Stimulated activated naive CD8-positive, alpha-beta T cell treated with anti-CD3 and anti-CD28 coated beads, Interleukin-15, Interleukin-2, amounts not matched to agents 100 ng/mL and 50 ng/mL, for 24 hours (primary cell): Measurements from ENCODE around the gene ACVR1C.

ENCODE experiments used
- H3K27ac Mint-ChIP-seq: one replicate; pipeline ENCODE4 v1.8.0; 2021; ENCODE audit warnings: mild to moderate bottlenecking, mixed read lengths
- H3K27me3 Mint-ChIP-seq: one replicate; pipeline ENCODE4 v1.8.0; 2021; ENCODE audit warnings: mixed read lengths
- H3K36me3 Mint-ChIP-seq: one replicate; pipeline ENCODE4 v1.8.0; 2021; ENCODE audit warnings: low read depth, mixed read lengths
- H3K4me1 Mint-ChIP-seq: one replicate; pipeline ENCODE4 v1.8.0; 2021; ENCODE audit warnings: low read depth, mixed read lengths
- H3K4me3 Mint-ChIP-seq: one replicate; pipeline ENCODE4 v1.8.0; 2021; ENCODE audit warnings: mild to moderate bottlenecking, mixed read lengths
- H3K9me3 Mint-ChIP-seq: one replicate; pipeline ENCODE4 v1.8.0; 2021; ENCODE audit warnings: mixed read lengths

ACVR1C gene

GRCh38 chr2:157628477-157629415 is at the start of gene ACVR1C:
TSS of gene ACVR1C (minus strand) at chr2:157628864. CDS start at chr2:157628644, 220 bp downstream.
- Mint-ChIP-seq H3K9me3 (no peaks in the 10 kb centered on the region), H3K27me3 (peaks cover 8% of the 10 kb centered on the region)

GRCh38 chr2:157677941-157678340 is 49.3 kb upstream of the ACVR1C start:
- Mint-ChIP-seq H3K27ac (no peak overlapping the region), H3K36me3 (no peaks in the 10 kb centered on the region), H3K4me3 (no peak overlapping the region), H3K4me1 (no peaks in the 10 kb centered on the region), H3K9me3 (no peaks in the 10 kb centered on the region), H3K27me3 (no peaks in the 10 kb centered on the region)

More at GRCh38 chr2:157628477-157629415, at the start of gene ACVR1C:
- peak within 1 kb of the TSS; percentile 85 for H3K4me3 Mint-ChIP-seq
- H3K27ac Mint-ChIP-seq: peak within 1 kb of the TSS; percentile 81
- H3K36me3 Mint-ChIP-seq: no peaks in the 10 kb centered on the region
- H3K4me1 Mint-ChIP-seq: peaks cover 34% of the 10 kb centered on the region

- Mint-ChIP-seq H3K27me3 (no peaks in the 10 kb centered on the region), H3K27ac (no peak overlapping the region), H3K9me3 (no peaks in the 10 kb centered on the region), H3K4me3 (no peak overlapping the region), H3K4me1 (no peaks in the 10 kb centered on the region), H3K36me3 (no peaks in the 10 kb centered on the region)
Observed at GRCh38 chr2:157672129-157672528, 43.5 kb upstream of the ACVR1C start.

- Mint-ChIP-seq H3K36me3 (no peaks in the 10 kb centered on the region), H3K4me1 (no peaks in the 10 kb centered on the region), H3K27ac (no peak overlapping the region), H3K27me3 (no peaks in the 10 kb centered on the region), H3K9me3 (no peaks in the 10 kb centered on the region), H3K4me3 (no peak overlapping the region)
Observed at GRCh38 chr2:157662401-157662800, 33.7 kb upstream of the ACVR1C start.

- H3K9me3 Mint-ChIP-seq: no peaks in the 10 kb centered on the region
- H3K27ac Mint-ChIP-seq: no peak overlapping the region
- no peaks in the 10 kb centered on the region for H3K27me3 Mint-ChIP-seq
- no peaks in the 10 kb centered on the region for H3K36me3 Mint-ChIP-seq
- H3K4me3 Mint-ChIP-seq: no peak overlapping the region
- no peaks in the 10 kb centered on the region for H3K4me1 Mint-ChIP-seq
Observed at GRCh38 chr2:157661776-157662175, 33.1 kb upstream of the ACVR1C start.

- Mint-ChIP-seq H3K9me3 (no peaks in the 10 kb centered on the region), H3K4me3 (no peak overlapping the region), H3K36me3 (no peaks in the 10 kb centered on the region), H3K27ac (no peak overlapping the region), H3K4me1 (no peaks in the 10 kb centered on the region), H3K27me3 (no peaks in the 10 kb centered on the region)
Observed at GRCh38 chr2:157657858-157658257, 29.2 kb upstream of the ACVR1C start.

- Mint-ChIP-seq H3K36me3 (no peaks in the 10 kb centered on the region), H3K9me3 (no peaks in the 10 kb centered on the region), H3K27me3 (no peaks in the 10 kb centered on the region), H3K4me1 (no peaks in the 10 kb centered on the region), H3K4me3 (no peak overlapping the region), H3K27ac (no peak overlapping the region)
Observed at GRCh38 chr2:157657101-157657500, 28.4 kb upstream of the ACVR1C start.

- H3K4me3 Mint-ChIP-seq: no peak overlapping the region
- no peaks in the 10 kb centered on the region for H3K9me3 Mint-ChIP-seq
- peaks cover 5% of the 10 kb centered on the region for H3K27me3 Mint-ChIP-seq
- H3K4me1 Mint-ChIP-seq: no peaks in the 10 kb centered on the region
- no peaks in the 10 kb centered on the region for H3K36me3 Mint-ChIP-seq
- H3K27ac Mint-ChIP-seq: no peak overlapping the region
Observed at GRCh38 chr2:157644776-157645175, 16.1 kb upstream of the ACVR1C start.

- Mint-ChIP-seq H3K27ac (no peak overlapping the region), H3K27me3 (peaks cover 17% of the 10 kb centered on the region), H3K9me3 (no peaks in the 10 kb centered on the region), H3K4me1 (peaks cover 15% of the 10 kb centered on the region), H3K36me3 (no peaks in the 10 kb centered on the region), H3K4me3 (no peak overlapping the region)
Observed at GRCh38 chr2:157631861-157632260, 3.2 kb upstream of the ACVR1C start.

GRCh38 chr2:157627594-157628476 is 829 bp downstream of the ACVR1C start:
- Mint-ChIP-seq H3K4me1 (peaks cover 34% of the 10 kb centered on the region), H3K36me3 (no peaks in the 10 kb centered on the region), H3K27me3 (peaks cover 8% of the 10 kb centered on the region), H3K9me3 (peaks cover 6% of the 10 kb centered on the region), H3K27ac (peak overlapping the region; percentile 81), H3K4me3 (peak overlapping the region; percentile 85)

- Mint-ChIP-seq H3K36me3 (no peaks in the 10 kb centered on the region), H3K4me1 (peaks cover 34% of the 10 kb centered on the region), H3K27me3 (peaks cover 8% of the 10 kb centered on the region), H3K9me3 (peaks cover 6% of the 10 kb centered on the region), H3K27ac (no peak overlapping the region), H3K4me3 (peak overlapping the region; percentile 50)
Observed at GRCh38 chr2:157625296-157625695, 3.4 kb downstream of the ACVR1C start.

- peaks cover 6% of the 10 kb centered on the region for H3K9me3 Mint-ChIP-seq
- no peak overlapping the region for H3K27ac Mint-ChIP-seq
- peaks cover 19% of the 10 kb centered on the region for H3K27me3 Mint-ChIP-seq
- H3K36me3 Mint-ChIP-seq: no peaks in the 10 kb centered on the region
- H3K4me3 Mint-ChIP-seq: no peak overlapping the region
- H3K4me1 Mint-ChIP-seq: peaks cover 16% of the 10 kb centered on the region
Observed at GRCh38 chr2:157620956-157621355, 7.7 kb downstream of the ACVR1C start.

- Mint-ChIP-seq H3K36me3 (no peaks in the 10 kb centered on the region), H3K27ac (no peak overlapping the region), H3K27me3 (peaks cover 15% of the 10 kb centered on the region), H3K4me1 (no peaks in the 10 kb centered on the region), H3K9me3 (peaks cover 4% of the 10 kb centered on the region), H3K4me3 (no peak overlapping the region)
Observed at GRCh38 chr2:157611726-157612125, 16.9 kb downstream of the ACVR1C start.

- H3K4me1 Mint-ChIP-seq: no peaks in the 10 kb centered on the region
- H3K4me3 Mint-ChIP-seq: no peak overlapping the region
- peaks cover 4% of the 10 kb centered on the region for H3K9me3 Mint-ChIP-seq
- no peak overlapping the region for H3K27ac Mint-ChIP-seq
- H3K36me3 Mint-ChIP-seq: no peaks in the 10 kb centered on the region
- H3K27me3 Mint-ChIP-seq: peaks cover 9% of the 10 kb centered on the region
Observed at GRCh38 chr2:157611110-157611509, 17.6 kb downstream of the ACVR1C start.

GRCh38 chr2:157606534-157606933 is 22.1 kb downstream of the ACVR1C start:
- Mint-ChIP-seq H3K36me3 (no peaks in the 10 kb centered on the region), H3K9me3 (peaks cover 4% of the 10 kb centered on the region), H3K27me3 (peaks cover 4% of the 10 kb centered on the region), H3K4me3 (no peak overlapping the region), H3K27ac (no peak overlapping the region), H3K4me1 (no peaks in the 10 kb centered on the region)
